Measurements from ENCODE around the gene SEPTIN10.
"Not testable (repeated sequence)": the region's sequence is repeated elsewhere in the genome, so short reads cannot be mapped to it uniquely, and the experiment has no call there.

SEPTIN10 gene

DNA sequence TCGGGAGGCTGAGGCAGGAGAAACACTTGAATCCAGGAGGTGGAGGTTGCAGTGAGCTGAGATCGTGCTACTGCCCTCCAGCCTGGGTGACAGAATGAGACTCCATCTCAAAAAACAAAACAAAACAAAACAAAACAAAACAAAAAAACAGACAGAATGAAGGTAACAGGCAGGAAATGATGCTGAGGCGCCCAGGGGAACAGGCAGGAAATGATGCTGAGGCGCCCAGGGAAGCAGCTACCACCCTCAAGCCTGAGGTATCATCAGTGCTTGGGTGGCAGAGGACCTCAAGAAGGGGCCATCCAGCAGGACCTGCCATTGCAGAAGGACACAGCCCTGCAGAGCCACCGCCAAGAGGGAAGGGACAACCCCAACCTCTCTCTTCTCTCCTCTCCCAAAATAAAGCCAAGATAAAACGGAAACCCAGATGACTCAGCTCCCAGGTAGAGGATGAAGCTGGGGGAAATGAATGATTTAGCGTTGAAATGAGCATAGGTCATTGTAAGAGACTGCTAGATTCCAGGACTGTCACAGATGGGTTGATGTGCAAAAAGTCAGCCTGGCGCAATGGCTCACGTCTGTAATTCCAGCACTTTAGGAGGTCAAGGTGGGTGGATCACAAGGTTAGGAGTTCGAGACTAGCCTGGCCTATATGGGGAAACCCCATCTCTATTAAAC, 19.7 kb upstream of the SEPTIN10 start:
- no peak for DNase-seq (ENCODE audit: low spot score)

DNA sequence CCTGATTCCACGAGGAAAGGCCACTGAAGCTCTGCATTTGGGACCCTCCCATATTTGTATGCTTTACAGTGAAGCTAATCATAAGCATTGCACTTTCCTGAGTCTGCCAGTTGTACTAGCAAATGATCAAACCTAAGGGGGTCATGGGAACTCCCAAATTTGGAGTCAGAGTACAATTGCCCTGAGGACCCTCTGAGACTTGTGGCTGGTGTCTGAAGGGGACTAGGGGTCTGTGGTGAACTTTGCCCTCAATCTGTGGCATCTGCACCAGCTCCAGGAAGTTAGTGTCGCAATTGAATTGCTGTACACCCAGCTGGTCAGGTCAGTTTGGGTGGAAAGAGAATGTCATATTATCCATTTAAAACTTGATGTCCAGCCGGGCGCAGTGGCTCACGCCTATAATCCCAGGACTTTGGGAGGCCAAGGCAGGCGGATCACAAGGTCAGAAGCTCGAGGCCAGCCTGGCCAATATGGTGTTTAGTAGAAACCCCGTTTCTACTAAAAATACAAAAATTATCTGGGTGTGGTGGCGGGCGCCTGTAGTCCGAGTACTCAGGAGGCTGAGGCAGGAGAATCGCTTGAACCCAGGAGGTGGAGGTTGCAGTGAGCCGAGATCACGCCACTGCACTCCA, 18.5 kb upstream of the SEPTIN10 start:
- no peak for DNase-seq (ENCODE audit: low spot score)

DNA sequence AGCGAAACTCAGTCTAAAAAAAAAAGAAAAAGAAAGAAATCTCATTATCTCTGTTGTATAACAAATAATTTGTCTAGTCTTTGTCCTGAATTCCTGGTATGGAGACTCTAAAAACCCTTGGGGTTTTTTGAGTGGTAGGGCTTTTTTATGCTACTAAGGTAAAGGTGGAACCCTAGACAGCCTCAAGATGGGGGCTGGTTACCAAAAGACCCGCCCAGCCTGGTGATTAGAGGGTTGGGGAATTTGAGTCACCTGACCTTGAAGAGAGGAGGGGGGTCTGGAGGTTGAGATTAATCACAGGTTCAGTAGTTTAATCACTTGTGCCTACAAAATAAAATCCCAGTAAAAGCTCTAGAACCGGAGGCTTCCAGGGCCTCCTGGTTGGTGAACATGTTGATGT, 18.0 kb upstream of the SEPTIN10 start:
- no peak for DNase-seq (ENCODE audit: low spot score)

- no peak for DNase-seq (ENCODE audit: low spot score)
Observed at GRCh38 chr2:109630441-109631430, 17.0 kb upstream of the SEPTIN10 start.

GRCh38 chr2:109629867-109630266, 16.1 kb upstream of the SEPTIN10 start:
- DNase-seq (ENCODE audit: low spot score), result no peak

GRCh38 chr2:109628321-109628720, 14.6 kb upstream of the SEPTIN10 start:
- not testable (repeated sequence) for DNase-seq (ENCODE audit: low spot score)

DNA sequence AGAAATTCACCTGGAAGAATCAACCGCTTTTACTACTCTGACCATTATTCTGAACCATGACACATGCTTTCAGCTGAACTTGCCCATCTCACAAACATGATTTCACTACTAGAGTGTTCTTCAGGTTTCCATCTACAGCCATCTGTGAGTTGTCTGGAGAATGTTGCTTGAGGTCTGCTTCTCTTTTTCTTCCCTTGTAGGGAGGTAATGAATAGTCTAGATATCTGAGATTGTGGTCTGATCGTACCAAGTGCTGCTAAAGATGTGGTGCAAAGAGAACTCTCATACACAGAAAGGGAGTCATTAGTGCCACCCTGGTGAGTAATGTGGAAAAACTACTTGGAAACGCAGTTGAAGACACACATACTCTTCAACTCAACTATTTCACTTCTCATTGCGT, 10.6 kb upstream of the SEPTIN10 start:
- DNase-seq (ENCODE audit: low spot score), result no peak

- DNase-seq (ENCODE audit: low spot score), result no peak
Observed at GRCh38 chr2:109623923-109624322, 10.2 kb upstream of the SEPTIN10 start.

- DNase-seq (ENCODE audit: low spot score), result no peak
Observed at GRCh38 chr2:109623297-109623696, 9.5 kb upstream of the SEPTIN10 start.

GRCh38 chr2:109619032-109619615, 5.4 kb upstream of the SEPTIN10 start:
- no peak for DNase-seq (ENCODE audit: low spot score)

GRCh38 chr2:109616184-109616583, 2.4 kb upstream of the SEPTIN10 start:
- DNase-seq (ENCODE audit: low spot score), result no peak

DNA sequence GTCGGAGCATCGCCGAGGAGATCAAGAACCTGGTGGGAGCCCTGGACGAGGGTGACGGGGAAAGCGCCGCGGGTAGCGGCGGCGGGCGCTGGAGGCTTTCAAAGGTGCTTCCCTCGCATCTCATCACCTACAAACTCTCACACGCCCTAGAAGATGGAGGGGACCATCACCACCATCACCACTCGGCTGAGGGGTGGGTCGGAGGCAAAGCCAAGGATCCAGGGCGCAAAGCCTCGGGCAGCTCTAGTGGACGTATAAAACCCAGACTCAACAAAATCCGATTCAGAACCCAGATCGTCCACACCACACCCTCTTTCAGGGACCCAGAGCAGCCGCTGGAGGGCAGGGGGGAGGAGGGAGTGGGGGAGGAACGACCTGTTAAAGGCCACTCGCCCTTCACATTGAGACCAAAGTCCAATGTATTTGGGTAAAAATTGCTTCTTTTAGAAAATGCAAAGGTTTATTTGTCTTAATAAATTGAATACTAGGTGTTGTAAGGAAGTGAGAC, 1.9 kb upstream of the SEPTIN10 start:
- peak; percentile 42 for DNase-seq (ENCODE audit: low spot score)

DNA sequence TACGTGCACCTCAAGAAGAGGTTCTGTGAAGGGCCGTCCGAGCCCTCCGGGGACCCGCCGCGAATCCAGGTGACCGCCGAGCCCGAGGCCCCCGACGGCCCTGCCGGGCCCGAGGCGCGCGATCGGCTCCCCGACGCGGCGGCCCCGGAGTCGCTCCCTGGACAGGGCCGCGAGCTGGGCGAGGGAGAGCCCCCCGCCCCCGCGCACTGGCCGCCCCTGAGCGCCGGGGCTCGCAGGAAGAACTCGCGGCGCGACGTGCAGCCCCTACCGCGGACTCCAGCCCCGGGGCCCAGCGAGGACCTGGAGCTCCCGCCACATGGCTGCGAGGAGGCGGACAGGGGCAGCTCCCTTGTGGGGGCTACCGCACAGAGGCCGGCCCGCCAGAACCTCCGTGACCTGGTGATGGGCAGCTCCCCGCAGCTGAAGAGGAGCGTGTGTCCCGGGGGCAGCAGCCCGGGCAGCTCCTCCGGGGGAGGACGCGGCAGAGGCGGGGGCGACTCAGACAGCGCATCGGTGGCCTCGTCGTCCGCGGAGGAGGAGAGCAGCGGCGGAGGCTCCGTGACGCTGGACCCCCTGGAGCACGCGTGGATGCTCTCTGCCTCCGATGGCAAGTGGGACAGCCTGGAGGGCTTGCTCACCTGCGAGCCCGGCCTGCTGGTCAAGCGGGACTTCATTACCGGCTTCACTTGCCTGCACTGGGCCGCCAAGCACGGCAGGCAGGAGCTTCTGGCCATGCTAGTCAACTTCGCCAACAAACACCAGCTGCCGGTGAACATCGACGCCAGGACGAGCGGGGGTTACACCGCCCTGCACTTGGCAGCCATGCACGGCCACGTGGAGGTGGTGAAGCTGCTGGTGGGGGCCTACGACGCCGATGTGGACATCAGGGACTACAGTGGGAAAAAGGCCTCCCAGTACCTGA, 1.2 kb upstream of the SEPTIN10 start:
- DNase-seq (ENCODE audit: low spot score), result no peak

DNA sequence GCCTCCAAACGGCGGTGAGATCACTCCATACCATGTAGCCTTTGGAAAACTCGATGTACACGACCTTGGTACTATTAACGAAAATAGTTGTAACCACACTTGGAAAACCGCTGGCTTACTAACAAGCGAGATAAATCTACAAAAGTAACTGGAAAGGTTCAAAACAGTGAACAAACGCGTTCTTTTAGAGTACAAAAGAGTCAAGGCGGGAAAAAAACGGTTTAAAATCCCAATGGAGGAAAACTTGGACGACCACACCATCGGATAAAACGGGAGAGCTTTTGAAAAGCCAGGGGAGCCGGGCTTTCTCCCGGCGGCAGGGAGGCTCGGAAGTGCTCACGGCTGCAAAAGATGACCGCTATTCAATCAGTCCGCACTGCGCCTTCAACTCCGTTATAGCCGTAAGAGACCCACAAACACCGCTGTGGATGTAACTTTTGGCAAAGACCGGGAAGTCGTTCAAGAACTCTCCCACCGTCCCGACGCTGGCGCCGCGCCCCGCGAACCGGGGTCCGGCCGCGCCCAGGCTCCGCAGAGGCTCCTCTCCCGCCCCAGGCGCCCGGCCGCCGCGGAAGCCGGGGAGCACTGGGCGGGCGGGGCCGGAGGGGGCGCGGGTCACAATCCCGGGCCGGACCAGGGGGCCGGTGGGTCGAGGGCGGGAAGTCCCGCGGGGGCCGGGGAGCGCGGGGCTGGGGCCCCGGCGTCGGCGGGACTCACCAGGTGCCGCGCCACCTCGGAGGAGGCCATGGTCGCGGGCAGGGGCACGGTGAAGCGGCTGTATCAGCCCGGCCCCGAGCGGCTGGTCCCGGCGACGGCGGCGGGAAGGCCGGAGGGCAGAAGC, 465 bp downstream of the SEPTIN10 start:
- peak; percentile 43 for DNase-seq (ENCODE audit: low spot score)

DNA sequence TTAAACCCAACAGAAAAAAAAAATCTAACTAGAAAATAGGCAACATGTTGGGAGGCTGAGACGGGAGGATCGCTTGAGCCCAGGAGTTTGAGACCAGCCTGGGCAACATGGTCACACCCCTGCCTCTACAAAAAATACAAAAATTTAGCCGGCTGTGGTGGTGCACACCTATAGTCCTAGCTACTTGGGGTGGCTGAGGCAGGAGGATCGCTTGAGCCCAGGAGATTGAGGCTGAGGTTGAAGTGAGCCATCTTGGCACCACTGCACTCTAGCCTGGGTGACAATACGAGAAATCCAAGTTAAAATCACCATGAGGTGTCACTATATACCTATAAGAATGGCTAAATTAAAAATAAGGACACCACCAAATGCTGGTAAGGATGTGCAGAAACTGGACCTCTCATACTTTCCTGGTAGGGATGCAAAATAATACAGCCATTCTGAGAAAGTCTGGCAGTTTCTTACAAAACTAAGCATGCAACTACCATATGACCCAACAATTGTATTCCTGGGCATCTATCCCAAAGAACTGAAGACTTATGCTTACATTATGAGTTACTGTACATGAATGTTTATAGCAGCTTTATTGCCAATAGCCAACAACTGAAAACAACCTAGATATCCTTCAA, 2.2 kb downstream of the SEPTIN10 start:
- DNase-seq (ENCODE audit: low spot score), result no peak

DNA sequence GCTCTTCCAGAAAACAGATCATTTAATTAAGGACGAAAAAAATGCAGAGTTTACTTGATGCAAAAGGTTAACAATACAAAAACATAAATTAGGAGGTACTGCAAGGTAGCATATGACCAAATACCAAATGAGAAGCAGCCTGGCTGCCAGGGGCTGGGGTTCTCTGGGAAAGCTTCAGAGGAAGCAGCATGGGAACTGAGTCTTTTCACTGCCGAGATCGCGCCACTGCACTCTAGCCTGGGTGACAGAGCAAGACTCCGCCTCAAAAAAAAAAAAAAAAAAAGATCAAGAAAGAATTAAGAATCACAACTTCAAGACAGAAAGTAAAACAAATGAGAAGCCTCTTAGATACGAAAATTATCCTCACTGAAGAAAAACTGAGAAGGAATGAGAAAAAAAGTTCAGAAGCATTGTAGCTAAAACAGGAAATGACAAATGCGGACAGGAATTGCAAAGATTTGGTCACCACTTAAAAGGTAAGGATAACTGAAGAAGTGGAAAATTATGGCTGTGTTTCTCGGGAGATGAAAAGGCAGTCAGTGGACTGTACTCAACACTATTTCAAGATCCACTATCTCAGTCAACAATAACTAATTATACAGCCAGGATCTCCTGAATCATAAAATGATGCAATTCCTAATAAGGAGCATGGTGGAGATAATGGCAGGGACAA, 4.3 kb downstream of the SEPTIN10 start:
- no peak for DNase-seq (ENCODE audit: low spot score)

DNA sequence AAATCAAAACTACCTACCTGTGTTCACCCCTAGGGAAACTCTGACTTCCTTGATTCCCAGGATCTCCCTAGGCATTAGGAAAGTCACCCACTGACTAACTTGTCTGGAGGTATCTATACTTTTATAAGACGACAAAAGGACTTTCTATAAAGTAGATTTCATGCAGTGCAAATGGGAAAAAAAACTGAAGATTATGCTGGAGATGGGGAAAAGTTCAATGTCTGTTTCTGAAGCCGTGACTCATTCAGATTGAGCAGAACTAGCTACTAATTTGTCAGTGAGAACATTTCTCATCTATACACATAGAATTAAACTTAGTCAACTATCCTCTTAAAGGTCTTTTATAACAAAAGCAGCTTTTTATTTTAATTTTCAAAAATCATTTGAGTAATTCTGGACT, 6.0 kb downstream of the SEPTIN10 start:
- no peak for DNase-seq (ENCODE audit: low spot score)

DNA sequence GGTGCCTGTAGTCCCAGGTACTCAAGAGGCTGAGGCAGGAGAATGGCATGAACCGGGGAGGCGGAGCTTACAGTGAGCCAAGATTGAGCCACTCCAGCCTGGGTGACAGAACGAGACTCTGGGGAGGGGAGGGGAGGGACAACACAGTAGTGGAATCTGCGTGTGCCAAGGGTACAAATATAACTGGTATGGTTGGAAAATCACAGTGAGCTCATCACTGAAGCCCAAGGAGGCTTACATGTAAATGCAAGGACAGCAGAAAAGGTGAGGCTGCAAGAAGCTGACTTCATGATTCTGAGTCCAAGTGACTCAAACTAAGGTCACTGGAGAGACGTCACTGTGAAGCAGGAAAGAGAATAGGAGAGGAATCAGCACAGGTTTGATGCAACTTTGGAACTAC, 9.2 kb downstream of the SEPTIN10 start:
- DNase-seq (ENCODE audit: low spot score), result no peak

DNA sequence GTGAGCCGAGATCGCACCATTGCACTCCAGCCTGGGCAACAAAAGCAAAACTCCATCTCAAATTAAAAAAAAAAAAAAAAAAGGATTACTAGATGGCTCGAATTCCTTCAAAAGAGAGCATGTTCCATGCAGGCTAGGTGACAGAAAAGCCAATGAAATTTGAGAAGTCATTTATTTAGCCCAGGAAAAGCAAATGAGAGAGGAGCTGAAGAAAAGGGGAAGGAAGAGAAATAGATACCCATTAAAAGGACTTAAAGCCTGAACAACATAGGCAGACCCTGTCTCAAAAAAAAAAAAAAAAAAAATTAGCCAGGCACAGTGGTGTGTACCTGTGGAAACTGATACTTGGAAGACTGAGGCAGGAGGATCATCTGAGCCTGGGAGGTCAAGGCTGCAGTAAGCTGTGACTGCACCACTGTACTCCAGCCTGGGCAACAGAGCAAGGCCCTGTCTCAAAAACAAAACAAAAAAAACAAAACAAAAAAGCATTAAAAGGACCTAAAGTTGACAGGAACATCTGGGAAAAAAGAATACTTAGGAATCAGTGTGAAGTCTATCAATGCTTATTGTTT, 11.1 kb downstream of the SEPTIN10 start:
- DNase-seq (ENCODE audit: low spot score), result no peak
